ENCODE data around the gene BPI.
"Not testable (repeated sequence)": the region's sequence is repeated elsewhere in the genome, so short reads cannot be mapped to it uniquely, and the experiment has no call there.

Gene BPI

DNA sequence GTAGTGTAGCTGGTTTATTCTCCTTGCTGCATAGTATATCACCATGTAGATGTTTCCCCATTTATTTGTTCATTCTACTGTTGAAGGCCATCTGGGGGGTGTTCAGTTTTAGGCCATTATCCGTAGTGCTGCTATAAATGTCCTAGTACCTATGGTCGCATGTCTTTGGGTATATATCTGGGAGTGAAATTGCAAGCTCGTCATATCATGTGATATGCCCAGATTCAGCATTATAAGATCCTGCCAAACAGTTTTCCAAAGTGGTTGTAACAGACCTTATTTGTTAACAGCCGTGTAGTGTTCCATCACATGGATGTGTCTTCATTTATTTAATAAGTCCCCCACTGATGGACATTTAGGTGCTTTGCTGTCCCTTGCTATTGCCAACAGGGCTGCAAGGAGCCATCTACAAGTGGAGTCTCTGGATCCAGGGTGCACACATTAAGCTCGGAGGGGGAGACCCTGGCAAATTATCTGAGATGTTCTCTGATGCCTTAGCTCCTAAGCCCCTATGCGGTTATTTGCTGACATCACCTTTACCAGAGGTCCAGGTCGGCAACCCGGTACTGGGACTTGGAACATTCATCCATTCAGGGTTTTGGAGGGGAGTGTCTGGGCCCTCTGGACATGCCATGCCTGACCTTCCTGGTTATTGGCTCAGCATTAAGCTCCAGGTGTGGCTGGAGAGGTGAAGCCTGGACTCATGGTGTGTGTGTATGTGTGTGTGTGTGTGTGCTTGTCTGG is 59.2 kb downstream of the BPI start:
- DNase-seq (ENCODE audit: low read depth) = no peak

DNA sequence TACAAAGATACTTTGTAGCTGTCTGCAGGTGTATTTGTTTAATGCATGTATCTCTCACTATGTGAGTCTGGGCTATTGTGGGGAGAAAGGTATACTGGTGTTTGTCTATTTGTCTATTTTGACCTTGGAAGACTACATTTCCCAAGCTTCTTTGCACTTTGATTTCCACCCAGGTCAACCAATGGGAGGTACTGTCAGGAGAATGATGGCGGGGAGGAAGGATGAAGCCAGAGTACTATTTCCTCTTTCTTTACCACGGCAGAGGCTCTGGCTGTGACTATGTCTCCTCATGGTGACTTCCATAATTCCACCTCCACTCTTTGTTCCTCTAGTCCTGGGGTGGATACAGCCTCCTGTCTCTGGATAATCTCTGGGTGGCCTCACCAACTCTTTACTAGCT is 65.4 kb downstream of the BPI start:
- DNase-seq (ENCODE audit: low read depth) = no peak

DNA sequence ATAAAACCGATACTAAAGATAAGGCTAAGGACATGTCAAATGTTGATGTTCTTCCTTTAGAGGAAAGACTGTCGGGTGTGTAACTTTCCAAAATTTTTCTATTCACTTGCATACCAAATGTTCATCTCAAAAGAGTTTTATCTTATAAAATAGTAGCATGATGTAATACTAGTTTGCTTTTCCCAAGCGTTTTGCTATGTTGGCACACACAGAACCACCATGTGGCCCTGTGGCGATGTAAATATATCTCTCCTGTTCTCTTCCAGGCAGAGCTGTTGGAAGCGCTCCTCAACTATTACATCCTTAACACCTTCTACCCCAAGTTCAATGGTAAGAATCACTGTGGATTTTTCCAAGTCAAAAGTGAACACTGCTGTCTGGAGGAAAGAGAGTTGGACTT is 68.8 kb downstream of the BPI start:
- no peak for DNase-seq (ENCODE audit: low read depth)

DNA sequence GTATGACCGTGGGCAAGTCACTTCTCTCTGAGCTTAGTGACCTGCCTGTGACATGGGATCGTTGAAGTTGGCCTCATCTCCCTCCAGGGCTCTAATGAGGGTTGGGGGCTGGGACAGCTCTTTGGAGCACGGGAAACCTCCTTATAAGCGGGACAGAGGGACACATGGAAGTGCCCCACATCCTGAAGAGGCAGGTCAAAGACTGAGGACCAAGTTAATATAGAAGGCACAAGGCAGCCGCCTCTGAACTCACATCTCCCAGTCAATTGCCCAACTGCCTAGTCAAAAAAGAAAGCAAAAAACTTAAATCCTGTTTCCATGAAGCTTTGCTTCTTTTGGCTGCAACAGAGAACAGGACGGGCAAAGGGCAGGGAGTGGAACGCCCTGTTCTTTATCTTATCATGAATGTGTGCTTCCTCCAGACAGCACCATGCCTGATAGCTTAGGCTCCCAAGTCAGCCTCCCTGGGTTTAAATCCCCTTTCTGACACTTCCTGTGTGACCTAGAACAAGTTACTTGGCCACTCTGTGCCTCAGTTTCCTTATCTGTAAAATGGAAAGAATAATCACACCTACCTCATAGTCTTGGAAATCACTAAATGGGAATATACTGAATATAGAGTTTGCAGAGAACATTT is 69.4 kb downstream of the BPI start:
- no peak for DNase-seq (ENCODE audit: low read depth)

DNA sequence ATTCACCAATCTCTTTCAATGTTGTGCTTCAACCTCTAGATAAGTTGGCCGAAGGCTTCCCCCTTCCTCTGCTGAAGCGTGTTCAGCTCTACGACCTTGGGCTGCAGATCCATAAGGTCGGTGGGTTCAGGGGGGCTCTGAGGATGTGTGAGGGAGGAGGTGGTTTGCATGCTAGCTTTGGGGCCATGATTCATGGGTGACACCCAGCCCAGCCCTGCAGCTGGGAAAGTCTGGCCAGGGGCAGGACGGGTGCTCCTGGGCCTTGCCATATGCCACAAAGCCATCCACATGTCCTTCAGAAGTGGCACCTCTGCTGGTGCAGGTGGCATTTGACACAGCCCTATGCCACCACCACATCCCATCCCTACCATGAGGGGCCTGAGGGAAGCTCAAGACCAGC is 69.9 kb downstream of the BPI start:
- DNase-seq (ENCODE audit: low read depth) = no peak

DNA sequence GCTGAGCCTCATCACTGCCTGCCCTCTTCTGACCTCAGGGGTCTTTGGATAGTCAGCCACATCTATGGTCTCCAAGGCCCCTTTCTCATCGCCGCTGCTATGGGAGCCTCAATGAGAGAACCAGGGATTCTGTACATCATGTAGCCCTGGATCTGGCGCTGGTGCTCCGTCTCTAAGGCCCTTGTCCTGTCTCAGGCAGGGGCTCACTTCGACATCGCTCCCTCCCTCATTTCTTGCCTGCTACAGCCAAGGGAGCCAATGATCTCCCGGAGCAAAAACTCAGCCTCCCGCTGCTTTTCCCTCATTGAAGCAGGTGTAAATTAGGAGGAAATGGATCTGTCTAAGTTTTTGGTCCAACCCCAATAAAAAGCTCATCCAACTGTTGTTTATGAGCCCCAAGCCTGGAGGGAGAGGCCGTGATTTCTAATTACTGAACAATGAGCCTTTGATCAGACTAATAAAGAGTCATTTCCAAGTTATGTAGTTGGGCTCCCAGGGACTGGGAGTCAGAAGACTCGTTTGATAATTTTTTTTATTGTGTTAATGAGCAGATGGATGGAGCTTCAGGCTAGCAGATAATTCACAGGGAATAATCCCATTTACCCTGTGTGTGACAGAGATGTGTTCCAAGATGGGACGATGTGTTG is 73.2 kb downstream of the BPI start:
- no peak for DNase-seq (ENCODE audit: low read depth)

DNA sequence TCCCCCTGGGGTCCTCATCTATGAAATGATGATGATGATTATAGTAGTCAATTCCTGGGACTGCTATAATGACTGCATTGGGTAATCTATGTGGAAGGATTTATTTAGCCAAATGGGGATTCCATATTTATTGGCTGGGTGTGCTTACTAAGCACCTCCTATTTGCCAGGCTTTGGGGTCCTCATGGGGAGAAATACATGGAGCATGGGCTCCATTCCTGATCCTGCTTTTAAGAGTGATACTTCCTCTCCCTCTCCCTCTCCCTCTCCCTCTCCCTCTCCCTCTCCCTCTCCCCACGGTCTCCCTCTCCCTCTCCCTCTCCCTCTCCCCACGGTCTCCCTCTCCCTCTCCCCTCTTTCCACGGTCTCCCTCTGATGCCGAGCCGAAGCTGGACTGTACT is 73.9 kb downstream of the BPI start:
- not testable (repeated sequence) for DNase-seq (ENCODE audit: low read depth)

DNA sequence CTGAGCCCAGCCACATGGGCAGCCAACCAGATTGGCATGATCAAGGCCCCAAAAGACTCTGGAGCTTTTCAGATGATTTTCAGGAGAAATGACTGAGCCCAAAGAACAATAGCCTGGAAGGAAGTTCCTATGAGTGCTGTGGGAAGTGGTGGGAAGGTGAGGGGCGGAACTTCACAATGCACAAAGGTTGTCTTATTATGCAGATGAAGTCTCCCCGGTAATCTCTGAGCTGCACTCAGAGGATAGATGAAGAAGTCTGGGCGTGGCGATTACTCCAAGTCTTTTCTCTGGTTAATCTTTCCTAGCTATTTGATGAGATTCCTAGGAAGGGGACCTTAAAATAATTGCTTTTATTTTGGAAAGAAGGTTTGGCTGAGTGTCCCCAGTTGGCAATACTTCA is 79.2 kb downstream of the BPI start:
- DNase-seq (ENCODE audit: low read depth) = no peak

DNA sequence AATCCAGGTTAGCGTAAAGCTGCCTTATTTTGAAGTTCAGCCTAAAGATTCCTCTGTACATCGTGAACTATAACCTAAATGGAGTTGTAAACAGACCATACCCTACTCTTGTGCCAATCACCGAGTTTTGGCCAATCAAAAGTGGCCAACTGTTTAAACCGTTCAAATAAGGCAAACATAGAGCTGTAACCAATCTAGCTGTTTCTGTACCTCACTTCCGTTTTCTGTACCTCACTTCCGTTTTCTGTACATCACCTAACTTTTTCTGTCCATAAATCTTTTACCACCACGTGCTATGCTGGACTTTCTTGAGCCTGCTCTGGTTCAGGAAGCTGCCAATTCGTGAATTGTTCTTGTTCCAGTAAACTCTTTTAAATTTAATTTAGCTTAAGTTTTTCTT is 82.0 kb downstream of the BPI start:
- DNase-seq (ENCODE audit: low read depth) = no peak

DNA sequence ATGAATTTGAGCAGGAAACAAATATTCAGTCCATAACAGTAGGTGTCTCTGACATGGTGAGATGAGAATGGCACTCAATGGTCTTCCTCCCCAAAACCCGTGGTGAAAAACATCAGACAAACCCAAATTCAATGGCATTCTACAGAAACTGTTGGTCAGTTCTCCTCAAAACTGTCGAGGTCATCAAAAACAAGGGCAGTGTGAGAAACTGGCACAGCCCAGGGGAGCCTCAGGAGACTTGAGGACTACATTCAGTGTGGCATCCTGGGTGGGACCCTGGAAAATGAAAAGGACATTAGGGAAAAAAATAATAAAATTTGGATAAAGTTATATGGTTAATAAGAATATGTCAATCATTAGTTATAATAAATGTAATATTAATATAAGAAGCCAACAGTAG is 82.9 kb downstream of the BPI start:
- no peak for DNase-seq (ENCODE audit: low read depth)

All from T-helper 22 cell (primary cell).